ENCODE data around the gene EIF4A3.

DNA sequence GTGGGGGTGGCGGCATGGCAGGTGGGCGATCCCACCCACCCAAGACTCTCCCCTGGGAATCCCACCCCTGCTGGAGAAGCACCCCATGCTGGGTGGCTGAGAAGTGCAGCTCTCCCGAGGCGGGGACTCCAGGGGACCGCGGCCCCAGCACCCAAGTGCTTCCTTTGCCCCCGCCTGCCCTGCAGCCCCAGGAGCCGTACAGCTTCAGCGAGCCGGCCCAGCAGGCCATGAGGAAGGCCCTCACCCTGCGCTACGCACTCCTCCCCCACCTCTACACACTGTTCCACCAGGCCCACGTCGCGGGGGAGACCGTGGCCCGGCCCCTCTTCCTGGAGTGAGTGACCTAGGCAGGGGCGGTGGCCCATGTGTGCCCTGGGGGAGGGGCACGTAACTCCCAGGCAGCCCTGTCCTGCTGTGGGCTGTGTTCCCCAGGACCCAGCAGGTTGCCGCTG, 33.9 kb downstream of the EIF4A3 start:
- TF ChIP-seq POLR2AphosphoS5 (IDR thresholded peaks at IDR 0.05; ENCODE audit: insufficient read depth in 1 of 2, low read depth in 1 of 2) (no peak), POLR2A (IDR thresholded peaks at IDR 0.05) (no peak)
- TF ChIP-seq, protein P1, sequence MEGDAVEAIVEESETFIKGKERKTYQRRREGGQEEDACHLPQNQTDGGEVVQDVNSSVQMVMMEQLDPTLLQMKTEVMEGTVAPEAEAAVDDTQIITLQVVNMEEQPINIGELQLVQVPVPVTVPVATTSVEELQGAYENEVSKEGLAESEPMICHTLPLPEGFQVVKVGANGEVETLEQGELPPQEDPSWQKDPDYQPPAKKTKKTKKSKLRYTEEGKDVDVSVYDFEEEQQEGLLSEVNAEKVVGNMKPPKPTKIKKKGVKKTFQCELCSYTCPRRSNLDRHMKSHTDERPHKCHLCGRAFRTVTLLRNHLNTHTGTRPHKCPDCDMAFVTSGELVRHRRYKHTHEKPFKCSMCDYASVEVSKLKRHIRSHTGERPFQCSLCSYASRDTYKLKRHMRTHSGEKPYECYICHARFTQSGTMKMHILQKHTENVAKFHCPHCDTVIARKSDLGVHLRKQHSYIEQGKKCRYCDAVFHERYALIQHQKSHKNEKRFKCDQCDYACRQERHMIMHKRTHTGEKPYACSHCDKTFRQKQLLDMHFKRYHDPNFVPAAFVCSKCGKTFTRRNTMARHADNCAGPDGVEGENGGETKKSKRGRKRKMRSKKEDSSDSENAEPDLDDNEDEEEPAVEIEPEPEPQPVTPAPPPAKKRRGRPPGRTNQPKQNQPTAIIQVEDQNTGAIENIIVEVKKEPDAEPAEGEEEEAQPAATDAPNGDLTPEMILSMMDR (IDR thresholded peaks at IDR 0.05) = no peak

All from vagina (tissue), 2 donors.